Measurements from ENCODE around the gene MLF2. TPM values are rescaled to one million over a fixed set of nuclear protein-coding genes. Genes with fewer than 3 reads are reported as not detected.

The MLF2 gene
- total RNA-seq, 1 experiment from 2014 or later, result 175 TPM

- POLR2A ChIA-PET, result interaction anchor here (0.6 to 1.0 kb wide), 5 partner anchors 12 to 277 kb away, joined by 3 to 15 read pairs (median 3); partner anchors contain the start of genes MLF2 and USP5
- CTCF ChIA-PET, result interaction anchor here (0.5 kb wide), 1 partner anchor 30 kb away, joined by 7 read pairs; no protein-coding TSS in a partner anchor
- TF ChIP-seq POLR2AphosphoS5 (IDR thresholded peaks at IDR 0.05; ENCODE audit: low read depth, low read length) (no peak; the same call in 1 of the 2 replicates), REST (IDR thresholded peaks at IDR 0.05; ENCODE audit: insufficient read depth in 1 of 2, low read depth in 2 of 2, low read length in 1 of 2) (no peak), SIN3A (IDR thresholded peaks at IDR 0.05; ENCODE audit: borderline replicate concordance, insufficient read depth, low read depth, low read length) (no peak), CTCF (IDR thresholded peaks at IDR 0.05) (no peak), TCF7L2 (IDR thresholded peaks at IDR 0.05; ENCODE audit: low read depth, low read length) (no peak)
- Histone ChIP-seq H3K36me3 (ENCODE audit: control insufficient read depth, insufficient read depth, low read length) (no peaks in the 10 kb centered on the region; the same call in none of the 2 replicates), H3K9me3 (ENCODE audit: control insufficient read depth, insufficient read depth, low read depth, low read length) (no peaks in the 10 kb centered on the region), H3K4me1 (ENCODE audit: control insufficient read depth, insufficient read depth, low read length) (peaks cover 27% of the 10 kb centered on the region), H3K4me3 (ENCODE audit: low read depth in 2 of 2, low read length in 2 of 2) (no peak overlapping the region), H3K27me3 (ENCODE audit: control insufficient read depth, insufficient read depth, low read length) (no peaks in the 10 kb centered on the region), H3K27ac (ENCODE audit: low read length) (no peak overlapping the region)
- ATAC-seq (peak; percentile 4; the same call in 1 of the 2 replicates), DNase-seq (ENCODE audit: low read depth, low spot score) (no peak)
- intact Hi-C loops (cut with micrococcal nuclease; ENCODE audit: unreplicated experiment) (no loop called here), in situ Hi-C loops (cut with HindIII; ENCODE audit: low pct_unique_long_range_greater_than_20kb, low sequenced_read_pairs) (no loop called here)
- no TSS peak for BruUV-seq (replicated peaks)
Observed at GRCh38 chr12:6771509-6772330, 18.8 kb upstream of the MLF2 start.

GRCh38 chr12:6771091-6771495 is 18.2 kb upstream of the MLF2 start:
- in situ Hi-C loops (cut with HindIII; ENCODE audit: low pct_unique_long_range_greater_than_20kb, low sequenced_read_pairs), result no loop called here
- CTCF ChIA-PET, result no interaction called here
- TF ChIP-seq POLR2AphosphoS5 (IDR thresholded peaks at IDR 0.05; ENCODE audit: low read depth, low read length) (no peak; the same call in 1 of the 2 replicates), CTCF (IDR thresholded peaks at IDR 0.05) (no peak), REST (IDR thresholded peaks at IDR 0.05; ENCODE audit: insufficient read depth in 1 of 2, low read depth in 2 of 2, low read length in 1 of 2) (no peak), SIN3A (IDR thresholded peaks at IDR 0.05; ENCODE audit: borderline replicate concordance, insufficient read depth, low read depth, low read length) (no peak), TCF7L2 (IDR thresholded peaks at IDR 0.05; ENCODE audit: low read depth, low read length) (no peak)
- BruUV-seq (replicated peaks), result no TSS peak
- peaks cover 2% of the 10 kb centered on the region for H3K36me3 ChIP-seq (ENCODE audit: control insufficient read depth, insufficient read depth, low read length)
- no peaks in the 10 kb centered on the region for H3K9me3 ChIP-seq (ENCODE audit: control insufficient read depth, insufficient read depth, low read depth, low read length)
- intact Hi-C loops (cut with micrococcal nuclease; ENCODE audit: unreplicated experiment), result no loop called here
- ATAC-seq, result no peak
- POLR2A ChIA-PET, result interaction anchor here (0.6 to 1.0 kb wide), 2 partner anchors 31 to 276 kb away, joined by 3 read pairs; no protein-coding TSS in a partner anchor
- peaks cover 27% of the 10 kb centered on the region for H3K4me1 ChIP-seq (ENCODE audit: control insufficient read depth, insufficient read depth, low read length)
- H3K27ac ChIP-seq (ENCODE audit: low read length), result no peak overlapping the region
- no peak for DNase-seq (ENCODE audit: low read depth, low spot score)
- H3K4me3 ChIP-seq (ENCODE audit: low read depth in 2 of 2, low read length in 2 of 2), result no peak overlapping the region
- no peaks in the 10 kb centered on the region for H3K27me3 ChIP-seq (ENCODE audit: control insufficient read depth, insufficient read depth, low read length)
